GM12878 (cell line): Measurements from ENCODE around the gene MFNG. TPM values are rescaled to one million over a fixed set of nuclear protein-coding genes. Genes with fewer than 3 reads are reported as not detected.

Source experiments
- ATAC-seq: fragments of 200-7000 bp; cut with Tn5 transposase; 3 replicates; pipeline ENCODE4 v1.9.1; 2020; ENCODE audit warnings: mild to moderate bottlenecking, moderate library complexity
- BruUV-seq: library from RNA; stranded (reverse); fragments of 400-500 nt; replicated peaks from 2 replicates; lab custom pipeline; 2021; lab: Mats Ljungman, UMichigan
- CTCF ChIA-PET: fragments of 300-600 bp; sonication (Branson Sonifier 250); formaldehyde crosslinking; extraction: SDS; loops from one replicate; lab custom pipeline; 2021; ENCODE audit warnings: inconsistent platforms; lab: Yijun Ruan, JAX
- POLR2A ChIA-PET: fragments of 350-600 bp; formaldehyde crosslinking; extraction: SDS; loops from one replicate; lab custom pipeline; 2021; ENCODE audit warnings: inconsistent platforms; lab: Charles Lee
- RAD21 ChIA-PET: fragments of 300-600 bp; sonication (Branson Sonifier 250); formaldehyde crosslinking; loops from one replicate; lab custom pipeline; 2023; ENCODE audit warnings: antibody characterized with exemption; ENCODE audit not compliant: unreplicated experiment; lab: Charles Lee
- SMC1A ChIA-PET: fragments of 300-600 bp; sonication (Branson Sonifier 250); formaldehyde crosslinking; loops from one replicate; lab custom pipeline; 2023; ENCODE audit not compliant: unreplicated experiment, uncharacterized antibody; lab: Charles Lee
- DNase-seq: peaks from one replicate; pipeline ENCODE4 v3.0.0-alpha.2; 2011; ENCODE audit warnings: low read depth, low spot score
- FAIRE-seq: peaks from 3 replicates; lab custom pipeline; 2011; peaks lifted over from hg19 to GRCh38; lab: Jason Lieb, UNC
- H2AFZ ChIP-seq: 2 replicates; pipeline ENCODE4 v1.6.0; 2011; ENCODE audit warnings: low read depth, low read length, control low read depth; ENCODE audit not compliant: control insufficient read depth
- H3K27ac ChIP-seq: 2 replicates; pipeline ENCODE4 v1.5.1; 2011; ENCODE audit warnings: control low read depth; ENCODE audit not compliant: control insufficient read depth, insufficient read depth
- H3K27me3 ChIP-seq, 2 experiments: replicated peaks in 1 of 2; 2 replicates each; pipeline versions ENCODE4 v1.6.0 to v1.6.1; 2011; ENCODE audit warnings: low read length in 1 of 2; ENCODE audit not compliant: control insufficient read depth in 2 of 2, insufficient read depth in 2 of 2
- H3K36me3 ChIP-seq, 2 experiments: 2 replicates each; pipeline ENCODE4 v1.5.1; 2011; ENCODE audit warnings: low read length in 1 of 2; ENCODE audit not compliant: control insufficient read depth in 2 of 2, insufficient read depth in 2 of 2
- H3K4me1 ChIP-seq: 2 replicates; pipeline ENCODE4 v1.6.1; 2011; ENCODE audit warnings: mild to moderate bottlenecking, low read length, moderate library complexity, mixed read lengths; ENCODE audit not compliant: control insufficient read depth, insufficient read depth
- H3K4me2 ChIP-seq: 2 replicates; pipeline ENCODE4 v1.6.0; 2011; ENCODE audit warnings: control low read depth; ENCODE audit not compliant: control insufficient read depth, insufficient read depth
- H3K4me3 ChIP-seq: fragments of 200-600 bp; sonication (generic); 2 replicates; pipeline ENCODE4 v1.5.1; 2016
- H3K79me2 ChIP-seq: 2 replicates; pipeline ENCODE4 v1.6.0; 2011; ENCODE audit warnings: low read length; ENCODE audit not compliant: control insufficient read depth, insufficient read depth
- H3K9ac ChIP-seq: 2 replicates; pipeline ENCODE4 v1.8.0; 2011; ENCODE audit warnings: low read length, control low read depth, mixed read lengths; ENCODE audit not compliant: control insufficient read depth, insufficient read depth
- H3K9me3 ChIP-seq: replicated peaks from 3 replicates; pipeline ENCODE4 v1.5.1; 2011; ENCODE audit warnings: mild to moderate bottlenecking, low read length; ENCODE audit not compliant: control insufficient read depth, insufficient read depth
- H4K20me1 ChIP-seq: 2 replicates; pipeline ENCODE4 v1.6.0; 2011; ENCODE audit not compliant: control insufficient read depth, insufficient read depth
- BCL11A ChIP-seq: IDR thresholded peaks from 2 replicates; pipeline ENCODE4 v1.6.1; 2011; ENCODE audit warnings: low read depth, low read length
- CBX3 ChIP-seq: fragments of 200-600 bp; sonication (generic); IDR thresholded peaks from 2 replicates; pipeline ENCODE4 v1.6.1; 2016; ENCODE audit warnings: low read depth, borderline replicate concordance
- EED ChIP-seq: sonication (generic); IDR thresholded peaks from 2 replicates; pipeline ENCODE4 v1.6.1; 2016; ENCODE audit warnings: antibody characterized with exemption, low read depth
- EGR1 ChIP-seq, 2 experiments: IDR thresholded peaks; 1 replicate in 1 of 2; 2 replicates in 1 of 2; pipeline ENCODE4 v1.6.1; 2011 to 2012; ENCODE audit warnings: low read depth in 2 of 2, low read length in 2 of 2, borderline replicate concordance in 1 of 2, mild to moderate bottlenecking in 1 of 2, moderate library complexity in 1 of 2
- ETV6 ChIP-seq, 2 experiments: fragments of 450-650 bp in 1 of 2; IDR thresholded peaks in 1 of 2; conservative IDR thresholded peaks in 1 of 2; 2 replicates each; pipeline ENCODE4 v1.6.1; 2014; ENCODE audit warnings: antibody characterized with exemption in 1 of 2, borderline replicate concordance in 1 of 2, low read depth in 1 of 2, mild to moderate bottlenecking in 1 of 2, moderate library complexity in 1 of 2
- HCFC1 ChIP-seq: fragments of 150-350 bp; IDR thresholded peaks from 2 replicates; pipeline ENCODE4 v1.6.1; 2014; ENCODE audit warnings: low read length
- MTA3 ChIP-seq: IDR thresholded peaks from 2 replicates; pipeline ENCODE4 v1.6.1; 2012; ENCODE audit warnings: low read length, inconsistent platforms, borderline replicate concordance
- POLR2AphosphoS2 ChIP-seq: IDR thresholded peaks from 2 replicates; pipeline ENCODE4 v1.6.1; 2011; ENCODE audit warnings: low read depth, mild to moderate bottlenecking, low read length, improper control_type of control experiment, moderate library complexity
- SREBF2 ChIP-seq: IDR thresholded peaks from 2 replicates; pipeline ENCODE4 v1.6.1; 2012; ENCODE audit warnings: mild to moderate bottlenecking, low read length
- WGBS: methylation state at CpG from one replicate; pipeline ENCODE4 v1.1.6; 2016; ENCODE audit warnings: low lambda C conversion rate; ENCODE audit not compliant: insufficient replicate concordance, insufficient coverage; ENCODE audit errors: missing lambda C conversion rate; 5-methylcytosine and 5-hydroxymethylcytosine counted together
- in situ Hi-C: fragments of 300-500 bp; cut with MboI; formaldehyde crosslinking; loops from 9 replicates; pipeline ENCODE4 v1.14.3; 2018; ENCODE audit warnings: mixed read lengths
- intact Hi-C: fragments of 100-400 bp; cut with micrococcal nuclease; formaldehyde crosslinking; loops from one replicate; pipeline ENCODE4 v1.14.2; 2022; ENCODE audit not compliant: unreplicated experiment
- polyA plus RNA-seq, 11 experiments: library from polyadenylated mRNA; depleted of rRNA in 4 of 11; unstranded in 6 of 11; stranded (reverse) in 5 of 11; fragments of >200 nt; fragmentation: Nextera tagmentation in 4 of 11; fragmentation: Illumina TruSeq in 1 of 11; extraction: Ambion mirVana in 4 of 11; extraction: Trizol in 1 of 11; gene quantifications; 1 replicate in 1 of 11; 2 replicates in 10 of 11; pipeline versions ENCODE4 v1.2.1 to v1.2.3, GENCODE V29; 2011 to 2016; ENCODE audit warnings: inconsistent platforms in 2 of 11, missing spikeins in 2 of 11, low read depth in 1 of 11
- total RNA-seq, 4 experiments: library from RNA; depleted of rRNA in 3 of 4; stranded (reverse); fragments of >200 nt in 3 of 4; fragmentation: Illumina TruSeq in 1 of 4; extraction: Trizol in 1 of 4; gene quantifications; 2 replicates each; pipeline versions ENCODE4 v1.2.1 to v1.2.3, GENCODE V29; 2013 to 2021
- TF ChIP-seq, protein P1 (sequence below): fragments of 450-650 bp; IDR thresholded peaks from 2 replicates; pipeline ENCODE4 v1.6.1; 2017; ENCODE audit warnings: low read depth, mild to moderate bottlenecking, moderate library complexity
- TF ChIP-seq, protein P2 (sequence below): fragments of 450-650 bp; IDR thresholded peaks from 2 replicates; pipeline ENCODE4 v1.6.1; 2017; ENCODE audit warnings: borderline replicate concordance
- TF ChIP-seq, protein P3 (sequence below): fragments of 150-350 bp; IDR thresholded peaks from 2 replicates; pipeline ENCODE4 v1.6.1; 2014; ENCODE audit warnings: mild to moderate bottlenecking, low read depth, low read length
- TF ChIP-seq, protein P4 (sequence below): fragments of 450-650 bp; IDR thresholded peaks from 2 replicates; pipeline ENCODE4 v1.6.1; 2017; ENCODE audit warnings: mild to moderate bottlenecking, moderate library complexity

Gene MFNG
- total and polyA plus RNA-seq, 10 of the 15 experiments (the other 5 are each of a cell fraction or from before 2014, with no cell fraction given), result 11.5 to 117 (median 68.5) TPM

DNA sequence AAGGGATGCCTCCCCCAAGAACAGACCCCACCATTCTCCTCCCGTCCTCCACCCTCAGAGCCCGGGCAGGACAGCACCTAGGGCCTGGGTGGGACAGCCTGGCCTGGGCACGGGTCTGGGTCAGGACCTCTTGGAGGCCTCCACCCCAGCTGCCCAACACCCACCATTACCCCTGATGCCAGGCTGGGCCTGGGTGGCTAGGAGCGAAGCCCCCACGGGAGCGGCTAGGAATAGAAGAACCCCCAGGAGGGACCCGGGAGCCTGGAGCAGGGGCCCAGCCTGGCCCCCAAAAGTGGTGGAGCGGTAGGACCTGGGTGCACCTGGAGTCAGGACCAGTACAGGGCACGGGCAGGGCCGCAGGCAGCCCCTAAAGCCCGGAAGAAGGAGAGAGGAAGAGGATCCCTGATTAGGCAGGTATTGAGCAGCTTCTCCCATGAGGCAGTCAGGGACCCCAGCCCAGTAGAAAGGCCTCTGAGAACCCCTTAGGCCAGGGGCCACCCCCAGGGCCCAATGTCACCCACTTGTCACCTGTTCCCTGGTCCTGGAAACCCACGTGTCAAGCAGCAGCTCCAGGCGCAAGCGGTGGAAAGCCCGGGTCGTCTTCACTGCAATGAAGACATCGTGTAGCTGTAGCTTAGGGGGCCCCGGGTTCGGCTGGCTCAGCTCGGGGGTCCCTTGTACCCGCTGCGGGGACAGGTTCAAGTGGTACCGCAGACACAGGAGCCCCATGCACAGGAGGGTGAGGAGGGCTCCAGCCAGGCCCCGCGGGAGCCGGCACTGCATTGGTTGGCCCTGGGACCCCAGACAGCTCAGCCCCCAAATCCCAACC, 575 bp downstream of the MFNG start:
- SMC1A ChIA-PET, result interaction anchor here (1.4 to 2.8 kb wide), 8 partner anchors 11 to 123 kb away, joined by 3 to 13 read pairs (median 5); partner anchors contain the start of gene GGA1
- H2AFZ ChIP-seq, result peak overlapping the region; percentile 84
- under 1% methylated on average over 26 of the region's 26 CpGs for WGBS
- no peak for TF ChIP-seq CBX3
- no peak for TF ChIP-seq BCL11A
- no peak for TF ChIP-seq MTA3
- TF ChIP-seq, protein P1, sequence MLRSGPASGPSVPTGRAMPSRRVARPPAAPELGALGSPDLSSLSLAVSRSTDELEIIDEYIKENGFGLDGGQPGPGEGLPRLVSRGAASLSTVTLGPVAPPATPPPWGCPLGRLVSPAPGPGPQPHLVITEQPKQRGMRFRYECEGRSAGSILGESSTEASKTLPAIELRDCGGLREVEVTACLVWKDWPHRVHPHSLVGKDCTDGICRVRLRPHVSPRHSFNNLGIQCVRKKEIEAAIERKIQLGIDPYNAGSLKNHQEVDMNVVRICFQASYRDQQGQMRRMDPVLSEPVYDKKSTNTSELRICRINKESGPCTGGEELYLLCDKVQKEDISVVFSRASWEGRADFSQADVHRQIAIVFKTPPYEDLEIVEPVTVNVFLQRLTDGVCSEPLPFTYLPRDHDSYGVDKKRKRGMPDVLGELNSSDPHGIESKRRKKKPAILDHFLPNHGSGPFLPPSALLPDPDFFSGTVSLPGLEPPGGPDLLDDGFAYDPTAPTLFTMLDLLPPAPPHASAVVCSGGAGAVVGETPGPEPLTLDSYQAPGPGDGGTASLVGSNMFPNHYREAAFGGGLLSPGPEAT, result peak; percentile 47; the same call in 1 of the 2 replicates
- no peak for TF ChIP-seq SREBF2
- no peak for TF ChIP-seq EGR1 (IDR thresholded peaks at IDR 0.05; ENCODE audit: borderline replicate concordance in 1 of 2, low read depth in 2 of 2, low read length in 2 of 2)
- TF ChIP-seq, protein P2, sequence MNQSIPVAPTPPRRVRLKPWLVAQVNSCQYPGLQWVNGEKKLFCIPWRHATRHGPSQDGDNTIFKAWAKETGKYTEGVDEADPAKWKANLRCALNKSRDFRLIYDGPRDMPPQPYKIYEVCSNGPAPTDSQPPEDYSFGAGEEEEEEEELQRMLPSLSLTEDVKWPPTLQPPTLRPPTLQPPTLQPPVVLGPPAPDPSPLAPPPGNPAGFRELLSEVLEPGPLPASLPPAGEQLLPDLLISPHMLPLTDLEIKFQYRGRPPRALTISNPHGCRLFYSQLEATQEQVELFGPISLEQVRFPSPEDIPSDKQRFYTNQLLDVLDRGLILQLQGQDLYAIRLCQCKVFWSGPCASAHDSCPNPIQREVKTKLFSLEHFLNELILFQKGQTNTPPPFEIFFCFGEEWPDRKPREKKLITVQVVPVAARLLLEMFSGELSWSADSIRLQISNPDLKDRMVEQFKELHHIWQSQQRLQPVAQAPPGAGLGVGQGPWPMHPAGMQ, result no peak
- 0 out of 2 replicates have a peak, but pooled peaks have one; percentile 22 for TF ChIP-seq POLR2AphosphoS2
- TF ChIP-seq ETV6 (conservative IDR thresholded peaks at IDR 0.05 in 1 of 2, IDR thresholded peaks at IDR 0.05 in 1 of 2; ENCODE audit: borderline replicate concordance in 1 of 2, low read depth in 1 of 2), result no peak
- TF ChIP-seq, protein P3, sequence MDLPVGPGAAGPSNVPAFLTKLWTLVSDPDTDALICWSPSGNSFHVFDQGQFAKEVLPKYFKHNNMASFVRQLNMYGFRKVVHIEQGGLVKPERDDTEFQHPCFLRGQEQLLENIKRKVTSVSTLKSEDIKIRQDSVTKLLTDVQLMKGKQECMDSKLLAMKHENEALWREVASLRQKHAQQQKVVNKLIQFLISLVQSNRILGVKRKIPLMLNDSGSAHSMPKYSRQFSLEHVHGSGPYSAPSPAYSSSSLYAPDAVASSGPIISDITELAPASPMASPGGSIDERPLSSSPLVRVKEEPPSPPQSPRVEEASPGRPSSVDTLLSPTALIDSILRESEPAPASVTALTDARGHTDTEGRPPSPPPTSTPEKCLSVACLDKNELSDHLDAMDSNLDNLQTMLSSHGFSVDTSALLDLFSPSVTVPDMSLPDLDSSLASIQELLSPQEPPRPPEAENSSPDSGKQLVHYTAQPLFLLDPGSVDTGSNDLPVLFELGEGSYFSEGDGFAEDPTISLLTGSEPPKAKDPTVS, result no peak
- TF ChIP-seq EED, result no peak
- TF ChIP-seq, protein P4, sequence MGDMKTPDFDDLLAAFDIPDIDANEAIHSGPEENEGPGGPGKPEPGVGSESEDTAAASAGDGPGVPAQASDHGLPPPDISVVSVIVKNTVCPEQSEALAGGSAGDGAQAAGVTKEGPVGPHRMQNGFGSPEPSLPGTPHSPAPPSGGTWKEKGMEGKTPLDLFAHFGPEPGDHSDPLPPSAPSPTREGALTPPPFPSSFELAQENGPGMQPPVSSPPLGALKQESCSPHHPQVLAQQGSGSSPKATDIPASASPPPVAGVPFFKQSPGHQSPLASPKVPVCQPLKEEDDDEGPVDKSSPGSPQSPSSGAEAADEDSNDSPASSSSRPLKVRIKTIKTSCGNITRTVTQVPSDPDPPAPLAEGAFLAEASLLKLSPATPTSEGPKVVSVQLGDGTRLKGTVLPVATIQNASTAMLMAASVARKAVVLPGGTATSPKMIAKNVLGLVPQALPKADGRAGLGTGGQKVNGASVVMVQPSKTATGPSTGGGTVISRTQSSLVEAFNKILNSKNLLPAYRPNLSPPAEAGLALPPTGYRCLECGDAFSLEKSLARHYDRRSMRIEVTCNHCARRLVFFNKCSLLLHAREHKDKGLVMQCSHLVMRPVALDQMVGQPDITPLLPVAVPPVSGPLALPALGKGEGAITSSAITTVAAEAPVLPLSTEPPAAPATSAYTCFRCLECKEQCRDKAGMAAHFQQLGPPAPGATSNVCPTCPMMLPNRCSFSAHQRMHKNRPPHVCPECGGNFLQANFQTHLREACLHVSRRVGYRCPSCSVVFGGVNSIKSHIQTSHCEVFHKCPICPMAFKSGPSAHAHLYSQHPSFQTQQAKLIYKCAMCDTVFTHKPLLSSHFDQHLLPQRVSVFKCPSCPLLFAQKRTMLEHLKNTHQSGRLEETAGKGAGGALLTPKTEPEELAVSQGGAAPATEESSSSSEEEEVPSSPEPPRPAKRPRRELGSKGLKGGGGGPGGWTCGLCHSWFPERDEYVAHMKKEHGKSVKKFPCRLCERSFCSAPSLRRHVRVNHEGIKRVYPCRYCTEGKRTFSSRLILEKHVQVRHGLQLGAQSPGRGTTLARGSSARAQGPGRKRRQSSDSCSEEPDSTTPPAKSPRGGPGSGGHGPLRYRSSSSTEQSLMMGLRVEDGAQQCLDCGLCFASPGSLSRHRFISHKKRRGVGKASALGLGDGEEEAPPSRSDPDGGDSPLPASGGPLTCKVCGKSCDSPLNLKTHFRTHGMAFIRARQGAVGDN, result no peak
- TF ChIP-seq HCFC1, result no peak

More for the DNA sequence above, 575 bp downstream of the MFNG start:
- peaks cover 0 to under 1% of the 10 kb centered on the region in 2 experiments; a peak in 1 of 4 replicates for H3K36me3 ChIP-seq
- in situ Hi-C loops (no loop called here), intact Hi-C loops (no loop called here)
- ATAC-seq (peak; percentile 35), DNase-seq (no peak), FAIRE-seq (no peak)
- ChIA-PET CTCF (interaction anchor here (0.6 to 4.0 kb wide), 11 partner anchors 12 to 703 kb away, joined by 3 to 27 read pairs (median 4); no protein-coding TSS in a partner anchor), POLR2A (interaction anchor here (0.5 to 2.9 kb wide), 6 partner anchors 80 to 245 kb away, joined by 3 to 12 read pairs (median 4); partner anchors contain the start of gene GGA1), RAD21 (interaction anchor here (0.8 to 2.1 kb wide), 3 partner anchors 81 to 243 kb away, joined by 3 to 10 read pairs (median 3); no protein-coding TSS in a partner anchor)
- peaks cover 54% of the 10 kb centered on the region for H3K79me2 ChIP-seq
- no peaks in the 10 kb centered on the region for H3K27me3 ChIP-seq
- H3K4me2 ChIP-seq, result peak overlapping the region; percentile 100
- H3K9ac ChIP-seq, result peak overlapping the region; percentile 98
- H4K20me1 ChIP-seq, result no peaks in the 10 kb centered on the region
- peak overlapping the region; percentile 97 for H3K27ac ChIP-seq
- H3K4me3 ChIP-seq, result peak overlapping the region; percentile 94
- H3K4me1 ChIP-seq, result peaks cover 25% of the 10 kb centered on the region
- H3K9me3 ChIP-seq, result no peaks in the 10 kb centered on the region
- TSS peak; percentile 62 for BruUV-seq
